Measurements from ENCODE around the gene C18orf32. TPM values are rescaled to one million over a fixed set of nuclear protein-coding genes. Genes with fewer than 3 reads are reported as not detected.
"Not testable (repeated sequence)": the region's sequence is repeated elsewhere in the genome, so short reads cannot be mapped to it uniquely, and the experiment has no call there.

The C18orf32 gene
- total RNA-seq, 6 experiments from 2014 or later = 29.8 to 44.5 (median 32.4) TPM

GRCh38 chr18:49481907-49482306 lies 5.1 kb downstream of the C18orf32 start:
- no peaks in the 10 kb centered on the region; the same call in 1 of the 2 replicates for H3K27me3 Mint-ChIP-seq (ENCODE audit: insufficient read depth)
- peaks cover 18% of the 10 kb centered on the region for H3K4me1 Mint-ChIP-seq (ENCODE audit: low read depth)
- H3K4me3 Mint-ChIP-seq = no peak overlapping the region
- TF ChIP-seq CTCF (IDR thresholded peaks at IDR 0.05) = no peak
- no peaks in the 10 kb centered on the region for H3K9me3 Mint-ChIP-seq
- H3K36me3 Mint-ChIP-seq (ENCODE audit: low read depth) = peaks cover 29% of the 10 kb centered on the region
- no peak for DNase-seq
- H3K27ac Mint-ChIP-seq = no peak overlapping the region

GRCh38 chr18:49481317-49481716 lies 5.7 kb downstream of the C18orf32 start:
- no peak for TF ChIP-seq CTCF (IDR thresholded peaks at IDR 0.05)
- DNase-seq = no peak
- no peaks in the 10 kb centered on the region for H3K9me3 Mint-ChIP-seq

GRCh38 chr18:49479381-49480137 lies 7.5 kb downstream of the C18orf32 start:
- Mint-ChIP-seq H3K4me3 (no peak overlapping the region), H3K36me3 (ENCODE audit: low read depth) (peaks cover 29% of the 10 kb centered on the region), H3K4me1 (ENCODE audit: low read depth) (peaks cover 17% of the 10 kb centered on the region), H3K27ac (no peak overlapping the region), H3K9me3 (no peaks in the 10 kb centered on the region), H3K27me3 (ENCODE audit: insufficient read depth) (no peaks in the 10 kb centered on the region; the same call in 1 of the 2 replicates)
- TF ChIP-seq CTCF (IDR thresholded peaks at IDR 0.05) = no peak
- no peak for DNase-seq

More at GRCh38 chr18:49481317-49481716, 5.7 kb downstream of the C18orf32 start:
- Mint-ChIP-seq H3K27ac (no peak overlapping the region), H3K36me3 (ENCODE audit: low read depth) (peaks cover 29% of the 10 kb centered on the region), H3K4me1 (ENCODE audit: low read depth) (peaks cover 22% of the 10 kb centered on the region), H3K4me3 (no peak overlapping the region), H3K27me3 (ENCODE audit: insufficient read depth) (no peaks in the 10 kb centered on the region; the same call in 1 of the 2 replicates)

- no peak for TF ChIP-seq CTCF (IDR thresholded peaks at IDR 0.05)
- Mint-ChIP-seq H3K36me3 (ENCODE audit: low read depth) (peaks cover 19% of the 10 kb centered on the region; the same call in 1 of the 2 replicates), H3K27me3 (ENCODE audit: insufficient read depth) (no peaks in the 10 kb centered on the region; the same call in 1 of the 2 replicates), H3K27ac (peak overlapping the region; percentile 70), H3K9me3 (no peaks in the 10 kb centered on the region), H3K4me1 (ENCODE audit: low read depth) (peaks cover 10% of the 10 kb centered on the region), H3K4me3 (no peak overlapping the region)
- DNase-seq = peak; percentile 48
These were observed 10.2 kb downstream of the C18orf32 start for GRCh38 chr18:49476664-49477411.

GRCh38 chr18:49474935-49475334 lies 12.1 kb downstream of the C18orf32 start:
- not testable (repeated sequence) for DNase-seq; H3K4me3 Mint-ChIP-seq; H3K9me3 Mint-ChIP-seq; H3K27ac Mint-ChIP-seq; H3K27me3 Mint-ChIP-seq (ENCODE audit: insufficient read depth)
- Mint-ChIP-seq H3K4me1 (ENCODE audit: low read depth) (peaks cover 10% of the 10 kb centered on the region), H3K36me3 (ENCODE audit: low read depth) (peaks cover 10% of the 10 kb centered on the region; the same call in 1 of the 2 replicates)

GRCh38 chr18:49473721-49474120 lies 13.3 kb downstream of the C18orf32 start:
- TF ChIP-seq CTCF (IDR thresholded peaks at IDR 0.05) = no peak

More at GRCh38 chr18:49473721-49474120, 13.3 kb downstream of the C18orf32 start:
- Mint-ChIP-seq H3K27me3 (ENCODE audit: insufficient read depth) (no peaks in the 10 kb centered on the region; the same call in 1 of the 2 replicates), H3K27ac (no peak overlapping the region), H3K4me3 (no peak overlapping the region), H3K4me1 (ENCODE audit: low read depth) (peaks cover 10% of the 10 kb centered on the region), H3K36me3 (ENCODE audit: low read depth) (no peaks in the 10 kb centered on the region), H3K9me3 (no peaks in the 10 kb centered on the region)
- DNase-seq = no peak
